ENCODE data around the gene XDH.

The XDH gene

DNA sequence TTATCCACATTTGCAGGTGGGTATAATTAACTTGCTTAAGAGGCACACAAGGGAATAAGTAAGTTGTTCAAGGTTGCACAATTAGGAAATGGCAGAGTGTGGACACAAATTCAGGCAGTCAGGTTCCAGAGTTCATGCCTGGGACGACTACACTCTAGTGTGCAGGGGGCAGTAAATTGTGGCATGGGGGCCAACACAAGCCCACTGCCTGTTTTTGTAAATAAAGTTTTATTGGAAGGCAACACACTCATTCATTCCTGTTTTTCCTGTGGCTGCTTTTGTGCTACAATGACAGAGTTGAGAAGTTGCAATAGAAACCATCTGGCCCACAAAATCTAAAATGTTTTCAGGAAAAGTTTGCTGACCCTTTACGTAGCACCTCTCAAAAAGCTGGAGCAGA lies 41.4 kb downstream of the XDH start:
- no peak for DNase-seq (ENCODE audit: low read depth)
- H3K4me3 ChIP-seq (ENCODE audit: low read depth, low read length), result no peak overlapping the region

DNA sequence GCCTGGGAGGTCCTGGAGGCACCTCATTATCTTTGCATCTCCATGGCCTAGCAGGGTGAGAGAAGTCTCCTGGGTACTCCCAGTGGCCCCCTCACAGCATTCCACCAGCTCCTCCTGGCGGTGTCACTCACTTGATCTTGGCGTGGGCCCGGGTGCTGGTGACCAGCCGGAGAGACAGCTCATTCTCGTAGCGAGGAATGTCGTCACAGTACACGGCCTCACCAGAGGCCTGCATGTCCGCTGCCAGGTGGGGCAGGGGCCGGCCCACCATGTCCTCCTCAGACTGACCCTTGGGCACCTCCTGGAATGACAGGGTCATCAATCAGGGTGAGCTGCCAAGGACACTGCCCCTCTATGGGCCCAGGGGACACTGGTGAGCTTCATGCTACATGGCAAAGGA lies 42.4 kb downstream of the XDH start:
- DNase-seq (ENCODE audit: low read depth), result no peak

DNA sequence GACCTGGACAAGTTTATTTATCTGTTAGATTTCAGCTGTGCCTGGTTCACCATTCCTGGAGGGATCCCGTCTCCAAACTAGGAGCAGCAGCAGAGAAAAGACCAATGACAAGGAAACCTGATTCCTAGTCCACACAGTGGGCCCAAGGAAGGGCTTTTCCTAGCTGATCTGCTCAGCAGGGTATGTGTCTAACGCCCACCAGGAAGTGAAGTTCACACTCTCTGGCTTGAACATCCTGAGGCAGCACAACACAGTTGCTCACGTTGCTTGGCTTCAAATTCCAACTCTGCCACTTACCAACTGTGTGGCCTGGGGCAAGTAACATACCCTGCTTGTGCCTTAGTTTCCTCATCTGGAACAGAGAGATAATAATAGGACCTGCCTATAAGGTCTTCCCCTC lies 42.9 kb downstream of the XDH start:
- DNase-seq (ENCODE audit: low read depth), result no peak
- no peak overlapping the region for H3K4me3 ChIP-seq (ENCODE audit: low read depth, low read length)

More for the DNA sequence above, 42.4 kb downstream of the XDH start:
- H3K4me3 ChIP-seq (ENCODE audit: low read depth, low read length), result no peak overlapping the region

DNA sequence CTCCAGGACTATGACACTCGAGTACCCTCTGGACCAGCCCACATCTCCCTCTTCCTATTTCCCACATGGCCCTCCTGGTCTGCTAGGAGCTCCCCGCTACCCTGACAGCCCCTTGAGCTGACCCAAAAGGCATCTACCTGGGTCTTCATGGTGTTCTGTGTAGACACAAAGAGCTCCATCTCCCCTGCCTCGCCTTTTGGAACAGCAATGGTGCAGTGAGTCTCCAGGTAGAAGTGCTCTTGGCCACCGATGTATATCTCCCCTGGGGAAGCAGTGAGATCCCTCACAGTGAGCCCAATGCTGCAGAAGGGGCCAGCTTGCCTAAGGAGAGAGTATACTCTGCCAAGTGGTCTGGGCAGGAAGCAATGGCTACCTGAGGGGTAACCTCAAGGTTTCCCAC lies 47.8 kb downstream of the XDH start:
- no peak for DNase-seq (ENCODE audit: low read depth)
- H3K4me3 ChIP-seq (ENCODE audit: low read depth, low read length), result no peak overlapping the region

DNA sequence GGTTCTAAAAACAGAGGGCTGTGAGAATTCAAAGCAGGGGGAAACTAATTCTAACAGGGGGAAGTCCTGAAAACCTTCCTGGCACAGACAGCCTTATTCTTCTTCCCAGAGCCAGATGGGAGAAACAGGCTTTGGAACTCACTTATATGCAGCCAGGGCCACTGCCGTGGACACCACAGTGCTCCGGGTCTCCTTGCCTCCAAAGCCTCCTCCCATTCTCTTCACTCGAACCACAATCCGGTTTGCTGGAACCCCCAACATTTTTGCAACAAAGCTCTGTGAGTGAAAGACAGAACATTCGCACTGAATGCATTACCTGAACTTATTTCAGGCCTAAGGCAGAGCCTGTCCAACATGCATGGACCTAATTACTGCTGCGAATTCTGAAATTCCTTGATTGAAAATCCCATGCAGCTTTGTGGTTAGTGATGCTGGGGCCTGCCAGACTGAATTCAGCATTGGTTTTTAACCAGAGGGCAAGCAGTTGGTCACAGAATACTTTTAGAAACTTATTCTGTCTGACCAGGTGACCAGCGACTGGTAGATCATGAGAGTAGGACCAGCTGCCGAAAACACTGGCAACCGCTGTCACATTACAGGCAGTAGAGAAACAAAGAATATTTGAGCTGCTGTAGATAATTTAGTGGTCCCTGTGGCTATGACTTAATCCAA lies 48.6 kb downstream of the XDH start:
- H3K4me3 ChIP-seq (ENCODE audit: low read depth, low read length), result no peak overlapping the region
- no peak for DNase-seq (ENCODE audit: low read depth)

DNA sequence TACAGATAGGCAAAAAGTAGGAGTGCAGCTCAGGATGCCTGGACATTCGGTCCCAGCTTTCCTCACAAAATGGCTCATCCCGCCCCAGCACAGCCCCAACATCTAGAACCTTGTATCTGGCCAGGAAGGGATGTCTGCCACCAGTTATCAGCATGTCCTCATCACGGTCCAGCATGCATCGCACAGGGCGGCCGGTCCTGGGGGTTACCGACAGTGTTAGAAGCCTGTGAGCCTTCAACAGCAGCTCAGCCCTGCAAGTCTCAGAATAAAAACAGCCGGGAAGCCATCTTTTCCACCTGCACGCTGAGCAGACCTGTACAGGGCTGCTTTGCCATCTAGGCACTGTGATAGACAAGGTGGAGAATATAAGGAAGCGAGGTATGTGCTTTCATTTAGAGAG lies 49.2 kb downstream of the XDH start:
- H3K4me3 ChIP-seq (ENCODE audit: low read depth, low read length), result no peak overlapping the region
- no peak for DNase-seq (ENCODE audit: low read depth)

DNA sequence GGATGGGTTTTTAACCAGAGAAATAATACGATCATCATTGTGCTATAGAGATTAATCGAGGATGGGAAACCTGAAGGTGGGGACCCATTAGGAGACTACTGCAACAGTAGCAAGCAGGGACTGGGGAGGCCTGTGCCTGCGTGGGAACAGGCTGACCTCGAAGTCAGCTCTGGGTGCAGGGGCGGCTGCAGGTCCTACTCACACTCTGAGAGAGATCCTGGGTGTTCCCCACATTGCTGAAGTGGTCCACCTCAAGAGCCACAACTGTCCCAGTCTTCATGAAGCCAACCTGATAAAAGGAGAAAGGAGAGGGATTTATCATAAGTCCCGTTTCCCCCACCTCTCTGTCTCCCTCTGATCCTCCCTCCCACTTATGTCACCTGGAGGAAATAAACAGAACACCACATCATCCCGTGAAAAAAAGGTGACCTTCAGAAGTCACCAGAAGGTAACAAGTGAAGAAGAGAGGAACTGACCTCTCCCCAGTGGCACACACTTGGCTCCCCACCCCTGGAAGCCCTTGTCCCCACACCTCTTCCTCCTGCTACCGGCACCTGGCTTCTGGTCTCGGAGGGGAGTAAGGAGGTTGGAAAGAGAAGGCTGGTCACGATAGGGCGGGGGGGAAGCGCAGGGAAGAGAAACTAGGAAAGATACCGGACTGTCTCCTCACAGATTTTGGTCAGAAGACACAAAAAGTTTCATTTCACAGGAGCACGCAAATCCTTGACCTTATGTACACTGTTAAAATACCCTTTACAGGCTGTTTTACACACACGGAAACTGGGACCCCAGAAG lies 50.4 kb downstream of the XDH start:
- no peak overlapping the region for H3K4me3 ChIP-seq (ENCODE audit: low read depth, low read length)
- DNase-seq (ENCODE audit: low read depth), result no peak

DNA sequence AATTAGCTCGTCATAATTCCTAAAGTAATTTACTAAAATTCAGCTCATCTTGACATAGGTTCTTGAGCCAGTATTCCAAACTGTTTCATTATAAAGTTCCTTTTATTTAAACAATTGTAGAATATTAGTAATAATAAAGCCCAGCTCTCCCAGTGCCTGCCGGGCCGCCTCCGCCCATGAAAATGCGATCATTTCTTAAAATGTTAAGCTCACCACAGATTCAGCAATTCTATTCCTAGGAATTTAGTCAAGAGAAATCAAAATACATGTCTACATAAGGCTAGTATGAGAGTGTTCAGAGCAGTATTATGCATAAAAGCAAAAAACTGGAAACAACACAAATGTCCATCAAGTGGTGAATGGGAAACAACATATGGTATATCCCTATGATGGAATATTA lies 52.0 kb downstream of the XDH start:
- no peak for DNase-seq (ENCODE audit: low read depth)
- H3K4me3 ChIP-seq (ENCODE audit: low read depth, low read length), result no peak overlapping the region

DNA sequence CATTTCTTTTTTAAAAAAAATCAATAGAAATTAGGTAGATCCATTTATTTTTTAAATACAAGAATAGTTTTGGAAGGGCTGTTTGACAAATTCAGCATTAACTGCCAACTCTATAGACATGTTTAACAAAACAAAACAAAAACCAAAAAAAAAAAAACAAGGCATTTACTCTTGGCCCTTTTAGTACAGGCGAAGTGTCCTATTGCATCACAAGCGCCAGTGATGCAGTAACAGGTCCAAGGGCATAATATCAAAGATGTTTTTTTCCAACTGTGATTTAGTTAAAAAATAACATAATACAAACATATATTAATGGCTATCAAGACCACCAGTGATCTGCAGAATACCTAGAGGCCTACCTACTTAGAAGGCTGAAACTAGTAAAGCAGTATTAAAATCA lies 55.3 kb downstream of the XDH start:
- H3K4me3 ChIP-seq (ENCODE audit: low read depth, low read length), result no peak overlapping the region
- DNase-seq (ENCODE audit: low read depth), result no peak

DNA sequence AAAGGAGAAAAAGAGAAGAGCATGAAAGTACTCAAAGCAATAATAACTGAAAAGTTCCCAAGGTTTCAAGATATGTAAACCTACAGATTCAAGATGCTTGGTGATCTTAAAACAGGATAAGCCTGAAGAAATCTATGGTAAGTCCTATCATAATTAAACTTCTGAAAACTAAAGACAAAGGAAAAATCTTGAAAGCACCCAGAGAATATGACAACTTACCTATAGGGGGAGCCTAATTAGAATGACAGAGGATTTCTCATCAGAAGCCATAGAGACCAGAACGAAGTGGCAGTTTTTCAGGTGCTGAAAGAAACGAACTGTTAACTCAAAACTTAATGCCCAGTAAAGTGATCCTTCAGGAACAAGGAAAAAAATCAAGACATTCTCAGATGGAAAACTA lies 59.7 kb downstream of the XDH start:
- H3K4me3 ChIP-seq (ENCODE audit: low read depth, low read length), result no peak overlapping the region
- no peak for DNase-seq (ENCODE audit: low read depth)

DNA sequence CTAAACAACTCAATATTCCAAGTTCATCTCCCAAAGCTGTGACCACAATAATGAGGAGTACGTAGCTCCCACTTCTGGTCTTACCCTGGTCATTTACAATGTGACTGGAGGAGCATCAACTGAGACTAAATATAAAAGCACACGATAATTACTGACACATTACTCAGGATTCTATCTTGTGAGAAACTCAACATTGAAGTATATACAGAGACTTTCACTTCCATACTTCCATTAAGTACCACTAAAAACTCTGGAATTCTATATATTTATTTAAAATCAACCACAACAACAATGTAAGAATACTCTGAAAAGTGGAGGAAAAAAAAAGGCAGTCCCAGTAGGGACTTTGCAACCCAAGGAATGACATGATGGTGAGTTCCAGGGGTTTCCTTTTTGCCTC lies 61.4 kb downstream of the XDH start:
- no peak for DNase-seq (ENCODE audit: low read depth)
- H3K4me3 ChIP-seq (ENCODE audit: low read depth, low read length), result no peak overlapping the region

DNA sequence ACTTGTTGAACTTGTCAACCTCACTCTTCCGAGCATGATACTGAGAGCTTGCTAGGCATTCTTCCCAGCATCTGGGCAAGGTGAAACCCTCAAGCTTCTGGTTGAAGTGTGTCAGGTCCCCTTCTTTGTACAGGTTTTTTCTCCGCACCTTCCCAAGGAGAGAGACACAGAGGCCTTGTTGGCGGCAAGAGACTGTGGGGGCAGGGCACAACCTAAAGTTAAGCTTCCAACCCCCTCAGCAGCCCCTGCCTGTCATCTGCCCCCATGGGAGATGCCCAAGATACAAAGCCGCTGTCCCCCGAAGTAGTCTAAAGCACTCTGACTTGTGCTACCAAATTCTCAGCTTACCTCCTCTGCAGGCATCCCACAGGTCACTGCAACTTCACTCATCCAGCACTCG lies 64.9 kb downstream of the XDH start:
- no peak for DNase-seq (ENCODE audit: low read depth)

DNA sequence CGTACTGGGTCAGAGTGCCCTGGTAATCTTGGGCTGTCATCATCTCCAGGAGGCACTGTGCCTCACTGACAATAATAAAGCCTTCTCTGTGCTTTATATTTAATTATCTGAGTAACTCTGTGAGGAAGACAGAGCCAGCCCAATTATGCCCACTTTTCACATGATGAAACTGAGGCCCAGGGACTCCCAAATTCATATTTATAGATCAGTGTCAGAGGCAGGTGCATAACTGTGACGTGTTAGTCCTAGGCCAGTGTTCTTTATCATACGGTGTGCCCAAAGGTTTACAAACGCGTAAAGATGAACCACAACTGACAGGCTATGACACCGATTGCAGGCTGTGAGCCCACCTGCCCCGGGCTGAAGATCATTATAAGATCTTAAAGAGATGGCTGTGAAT lies 65.4 kb downstream of the XDH start:
- H3K4me3 ChIP-seq (ENCODE audit: low read depth, low read length), result no peak overlapping the region
- DNase-seq (ENCODE audit: low read depth), result no peak

More for the DNA sequence above, 64.9 kb downstream of the XDH start:
- H3K4me3 ChIP-seq (ENCODE audit: low read depth, low read length), result no peak overlapping the region

DNA sequence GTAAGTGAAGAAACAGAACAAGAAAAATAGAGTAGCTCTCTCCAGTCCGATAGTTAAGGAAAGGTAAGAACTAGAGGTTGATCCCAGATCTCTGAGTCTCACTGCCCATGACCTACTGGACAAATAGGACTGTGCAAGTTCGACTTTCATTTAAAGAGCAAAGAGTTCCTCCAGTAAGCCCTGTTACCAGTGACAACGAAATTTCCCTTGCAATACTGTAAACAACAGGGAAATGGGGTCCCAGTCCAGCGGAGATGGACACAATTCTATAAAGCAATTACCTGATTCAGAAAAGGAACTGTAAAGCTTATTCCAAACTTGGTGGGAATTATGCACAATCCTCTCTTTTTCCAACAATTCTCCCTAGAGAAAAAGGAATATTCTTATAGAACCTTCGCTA lies 65.9 kb downstream of the XDH start:
- DNase-seq (ENCODE audit: low read depth), result no peak
- H3K4me3 ChIP-seq (ENCODE audit: low read depth, low read length), result no peak overlapping the region

DNA sequence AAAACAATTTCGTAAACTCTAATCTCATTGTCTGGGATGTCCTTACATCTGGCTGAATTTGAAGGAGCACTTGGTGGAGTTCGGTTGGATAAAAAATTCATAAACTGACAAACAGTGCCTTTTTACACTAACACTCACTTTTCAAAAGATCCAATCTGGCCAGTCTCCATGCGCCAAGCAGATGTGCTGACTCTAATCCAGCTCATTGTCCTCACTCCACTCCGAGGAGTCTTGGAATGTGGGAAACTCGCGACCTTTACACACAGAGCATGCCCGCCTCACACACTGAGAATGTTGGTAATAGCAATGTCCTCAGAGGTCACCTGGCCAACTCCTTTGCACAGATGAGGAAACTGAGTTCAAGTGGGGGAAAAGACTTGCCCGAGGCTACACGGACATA lies 66.8 kb downstream of the XDH start:
- no peak overlapping the region for H3K4me3 ChIP-seq (ENCODE audit: low read depth, low read length)
- peak; percentile 67 for DNase-seq (ENCODE audit: low read depth)

DNA sequence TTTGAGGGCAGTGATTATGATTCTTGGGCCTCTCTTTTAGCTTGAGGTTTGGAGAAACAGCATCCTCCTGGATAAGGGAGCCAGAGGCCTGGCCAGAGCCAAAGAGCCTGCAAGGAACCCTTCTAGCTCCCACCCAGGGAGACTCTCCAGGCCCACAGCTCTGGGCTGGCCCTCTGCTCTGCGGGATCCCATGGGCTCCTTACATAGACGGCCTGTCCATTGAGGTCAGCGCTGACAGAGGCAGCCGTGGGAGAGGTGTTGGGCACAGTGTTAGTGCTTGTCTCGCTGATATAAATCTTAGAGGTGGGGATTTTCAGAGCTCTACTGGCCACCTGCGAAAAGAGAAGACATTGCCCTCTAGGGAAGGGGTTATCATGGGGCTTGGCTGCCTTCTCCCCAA lies 67.2 kb downstream of the XDH start:
- no peak for DNase-seq (ENCODE audit: low read depth)
- no peak overlapping the region for H3K4me3 ChIP-seq (ENCODE audit: low read depth, low read length)

DNA sequence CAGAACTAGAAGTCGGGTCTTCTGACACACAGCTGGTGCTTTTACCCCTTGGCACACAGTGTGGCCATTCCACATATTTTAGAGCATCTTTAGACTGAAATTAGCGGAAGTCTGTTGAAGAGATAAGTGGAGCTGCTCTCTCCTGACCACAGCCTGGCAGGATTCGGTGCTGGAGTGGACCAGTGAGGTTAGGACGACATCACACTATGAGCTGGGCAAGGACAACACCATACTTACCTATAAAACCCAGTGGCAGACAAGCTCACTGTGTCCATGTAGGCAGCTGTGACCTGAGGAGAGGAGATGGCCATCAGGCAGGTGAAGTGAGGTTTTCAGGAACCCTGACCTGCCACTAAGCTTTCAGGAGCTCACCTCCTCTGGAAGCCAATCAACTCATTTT lies 70.1 kb downstream of the XDH start:
- no peak for DNase-seq (ENCODE audit: low read depth)

DNA sequence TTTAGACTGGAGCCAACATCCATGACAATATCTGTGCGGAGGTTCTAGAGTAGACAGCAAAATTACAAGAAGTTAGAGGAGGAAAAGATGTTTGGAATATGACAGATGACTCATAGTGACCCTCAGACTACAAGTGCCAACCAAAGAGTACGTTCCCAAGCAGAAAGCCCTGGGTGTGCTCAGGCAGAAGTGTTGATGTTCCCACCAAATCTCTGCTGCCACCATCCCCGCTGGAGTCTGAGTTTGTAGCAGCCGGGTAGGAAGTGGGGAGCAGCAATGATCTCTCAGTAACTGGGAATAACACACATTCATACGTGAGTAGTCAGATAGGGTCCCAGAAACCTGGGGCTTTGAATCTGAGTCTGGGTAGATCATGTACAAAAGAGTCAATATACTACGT lies 73.2 kb downstream of the XDH start:
- DNase-seq (ENCODE audit: low read depth), result no peak
- H3K4me3 ChIP-seq (ENCODE audit: low read depth, low read length), result no peak overlapping the region

More for the DNA sequence above, 70.1 kb downstream of the XDH start:
- no peak overlapping the region for H3K4me3 ChIP-seq (ENCODE audit: low read depth, low read length)

DNA sequence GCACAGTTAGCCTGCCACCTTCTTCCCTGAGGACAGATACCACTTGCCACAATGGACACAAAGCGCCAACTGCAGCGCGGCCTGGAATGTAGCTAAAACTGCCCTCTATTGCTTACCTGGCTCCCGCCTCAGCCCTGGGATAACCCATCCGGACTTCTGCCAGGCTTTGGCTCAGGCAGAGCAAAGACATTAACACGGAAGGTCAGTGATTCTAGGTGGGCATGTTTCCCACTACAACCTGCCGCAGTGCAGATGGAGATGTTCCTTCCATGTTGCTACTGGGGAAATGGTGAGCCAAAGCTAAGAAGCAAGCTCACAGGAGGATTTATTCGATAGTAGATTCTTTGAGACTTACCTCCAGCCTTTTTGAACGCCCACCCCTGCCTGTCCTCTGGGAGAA lies 74.8 kb downstream of the XDH start:
- DNase-seq (ENCODE audit: low read depth), result no peak
- no peak overlapping the region for H3K4me3 ChIP-seq (ENCODE audit: low read depth, low read length)

DNA sequence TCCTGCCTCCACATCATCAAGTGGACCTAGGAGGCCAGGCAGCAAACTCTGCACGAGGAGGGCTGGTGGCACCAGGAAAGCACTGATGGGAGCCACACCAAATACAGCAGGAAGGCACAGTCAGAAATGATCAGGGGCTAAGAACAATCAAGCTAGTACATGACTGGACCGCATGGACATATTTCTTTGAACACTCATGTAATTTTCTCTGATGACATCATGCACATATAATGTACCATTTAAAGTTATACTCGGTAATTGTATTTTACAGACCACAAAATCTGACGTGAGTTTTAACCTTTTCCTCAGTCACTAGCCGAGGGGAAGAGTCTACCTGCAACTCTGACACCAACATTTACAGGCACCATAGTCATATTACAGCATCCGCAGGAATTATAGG lies 76.7 kb downstream of the XDH start:
- DNase-seq (ENCODE audit: low read depth), result no peak
- no peak overlapping the region for H3K4me3 ChIP-seq (ENCODE audit: low read depth, low read length)

DNA sequence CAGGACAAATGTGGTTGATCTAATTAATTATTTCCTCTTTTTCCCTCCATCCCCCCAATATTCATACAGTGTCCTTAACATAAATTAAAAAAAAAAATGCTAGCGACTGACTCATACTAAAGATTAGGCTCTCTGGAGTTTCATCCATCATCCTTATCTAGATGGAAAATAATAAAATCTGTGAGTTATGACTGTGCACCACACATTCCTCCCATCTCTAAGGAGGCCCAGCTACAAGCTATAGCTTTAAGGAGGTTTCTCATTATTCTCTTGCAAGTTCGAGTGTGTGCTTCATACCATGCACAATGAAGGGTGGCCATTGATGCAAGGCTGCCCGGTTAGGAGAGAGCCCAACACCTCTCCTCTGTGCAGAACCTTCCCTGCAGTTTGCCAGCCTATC lies 77.3 kb downstream of the XDH start:
- no peak for DNase-seq (ENCODE audit: low read depth)
- no peak overlapping the region for H3K4me3 ChIP-seq (ENCODE audit: low read depth, low read length)

All from skeletal muscle cell (primary cell).